ENCODE data around the gene BET1. TPM values are rescaled to one million over a fixed set of nuclear protein-coding genes. Genes with fewer than 3 reads are reported as not detected.

Gene BET1
- total RNA-seq, 4 donors from 2014 or later: 15.3 to 24.9 (median 20.0) TPM

DNA sequence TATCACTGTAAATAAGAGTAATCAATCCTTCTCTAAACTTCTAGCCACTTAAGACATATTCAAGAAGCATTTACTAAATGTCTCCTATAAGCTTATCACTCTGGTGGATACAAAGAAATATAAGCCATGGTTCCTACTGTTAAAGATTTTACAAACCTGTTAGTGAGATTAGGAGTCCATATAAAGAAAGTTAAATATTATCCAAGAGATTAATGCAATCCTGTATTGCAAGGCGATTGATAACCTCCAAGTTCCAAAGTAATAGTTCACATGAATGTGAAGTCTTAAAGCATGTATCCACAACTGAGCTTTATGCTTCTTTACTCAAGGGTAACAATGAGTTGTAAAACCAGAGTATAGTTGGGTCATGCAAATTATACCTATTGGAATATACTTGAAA is 12.6 kb upstream of the BET1 start:
- Histone ChIP-seq H3K27me3 (no peaks in the 10 kb centered on the region), H3K9me3 (no peaks in the 10 kb centered on the region), H3K36me3 (no peaks in the 10 kb centered on the region), H3K27ac (no peak overlapping the region), H3K4me3 (no peak overlapping the region), H3K4me1 (no peaks in the 10 kb centered on the region)
- DNase-seq (ENCODE audit: low spot score in 2 of 2): no peak
- TF ChIP-seq EP300 (IDR thresholded peaks at IDR 0.05) (no peak), POLR2A (IDR thresholded peaks at IDR 0.05) (no peak)
- TF ChIP-seq, protein P1, sequence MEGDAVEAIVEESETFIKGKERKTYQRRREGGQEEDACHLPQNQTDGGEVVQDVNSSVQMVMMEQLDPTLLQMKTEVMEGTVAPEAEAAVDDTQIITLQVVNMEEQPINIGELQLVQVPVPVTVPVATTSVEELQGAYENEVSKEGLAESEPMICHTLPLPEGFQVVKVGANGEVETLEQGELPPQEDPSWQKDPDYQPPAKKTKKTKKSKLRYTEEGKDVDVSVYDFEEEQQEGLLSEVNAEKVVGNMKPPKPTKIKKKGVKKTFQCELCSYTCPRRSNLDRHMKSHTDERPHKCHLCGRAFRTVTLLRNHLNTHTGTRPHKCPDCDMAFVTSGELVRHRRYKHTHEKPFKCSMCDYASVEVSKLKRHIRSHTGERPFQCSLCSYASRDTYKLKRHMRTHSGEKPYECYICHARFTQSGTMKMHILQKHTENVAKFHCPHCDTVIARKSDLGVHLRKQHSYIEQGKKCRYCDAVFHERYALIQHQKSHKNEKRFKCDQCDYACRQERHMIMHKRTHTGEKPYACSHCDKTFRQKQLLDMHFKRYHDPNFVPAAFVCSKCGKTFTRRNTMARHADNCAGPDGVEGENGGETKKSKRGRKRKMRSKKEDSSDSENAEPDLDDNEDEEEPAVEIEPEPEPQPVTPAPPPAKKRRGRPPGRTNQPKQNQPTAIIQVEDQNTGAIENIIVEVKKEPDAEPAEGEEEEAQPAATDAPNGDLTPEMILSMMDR (IDR thresholded peaks at IDR 0.05): no peak
- 89 to 98% methylated on average over 1 of the region's 1 CpG for WGBS, 2 donors

DNA sequence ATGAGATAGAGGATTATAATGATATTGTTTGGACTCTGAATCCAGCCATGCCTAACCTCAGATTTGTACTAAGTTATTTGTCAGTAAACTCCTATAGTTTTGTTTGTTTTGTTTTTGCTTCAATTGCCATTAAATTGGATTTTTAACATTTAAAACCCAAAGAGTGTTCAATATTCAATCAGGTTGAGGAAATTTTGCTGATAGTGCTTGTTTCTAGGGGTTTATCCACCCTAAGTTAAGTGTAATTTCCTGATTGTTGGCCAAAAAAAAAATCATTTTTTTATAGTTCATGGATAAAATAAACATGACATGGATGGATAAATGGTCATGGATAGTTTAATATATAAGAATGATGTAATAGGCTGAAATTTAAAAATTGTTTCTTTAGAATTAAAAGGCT is 11.4 kb upstream of the BET1 start:
- TF ChIP-seq, protein P1 (IDR thresholded peaks at IDR 0.05): no peak
- TF ChIP-seq POLR2A (IDR thresholded peaks at IDR 0.05) (no peak), EP300 (IDR thresholded peaks at IDR 0.05) (no peak)

DNA sequence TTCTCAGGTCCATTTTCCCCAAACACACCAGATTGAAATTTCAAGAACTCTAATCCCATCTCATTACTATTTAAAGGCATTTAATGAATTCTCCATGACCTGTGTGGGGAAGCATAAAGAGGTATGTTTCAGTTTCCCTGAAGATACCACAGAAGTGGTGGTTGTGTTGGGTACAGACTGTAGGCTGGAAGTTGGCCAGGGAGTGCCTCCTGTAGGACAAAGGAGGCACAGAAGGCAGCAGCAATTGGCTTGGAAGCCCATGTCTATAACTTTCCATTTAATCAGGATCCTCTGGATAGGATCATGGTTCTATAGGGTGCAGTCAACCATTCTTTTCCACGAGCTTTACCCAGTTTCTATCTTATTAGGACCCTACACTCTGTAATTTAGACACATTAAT is 8.6 kb upstream of the BET1 start:
- Histone ChIP-seq H3K27me3 (no peaks in the 10 kb centered on the region), H3K27ac (no peak overlapping the region), H3K4me1 (no peaks in the 10 kb centered on the region), H3K9me3 (no peaks in the 10 kb centered on the region), H3K36me3 (no peaks in the 10 kb centered on the region), H3K4me3 (no peak overlapping the region)
- TF ChIP-seq EP300 (IDR thresholded peaks at IDR 0.05) (no peak), POLR2A (IDR thresholded peaks at IDR 0.05) (no peak)
- TF ChIP-seq, protein P1 (IDR thresholded peaks at IDR 0.05): no peak
- WGBS, 2 donors: 71 to 84% methylated on average over 1 of the region's 1 CpG
- DNase-seq (ENCODE audit: low spot score in 2 of 2): no peak

More for the DNA sequence above, 11.4 kb upstream of the BET1 start:
- H3K4me3 ChIP-seq: no peak overlapping the region
- no peak for DNase-seq (ENCODE audit: low spot score in 2 of 2)
- H3K27me3 ChIP-seq: no peaks in the 10 kb centered on the region
- no peaks in the 10 kb centered on the region for H3K4me1 ChIP-seq
- no peaks in the 10 kb centered on the region for H3K36me3 ChIP-seq
- H3K9me3 ChIP-seq: no peaks in the 10 kb centered on the region
- H3K27ac ChIP-seq: no peak overlapping the region

DNA sequence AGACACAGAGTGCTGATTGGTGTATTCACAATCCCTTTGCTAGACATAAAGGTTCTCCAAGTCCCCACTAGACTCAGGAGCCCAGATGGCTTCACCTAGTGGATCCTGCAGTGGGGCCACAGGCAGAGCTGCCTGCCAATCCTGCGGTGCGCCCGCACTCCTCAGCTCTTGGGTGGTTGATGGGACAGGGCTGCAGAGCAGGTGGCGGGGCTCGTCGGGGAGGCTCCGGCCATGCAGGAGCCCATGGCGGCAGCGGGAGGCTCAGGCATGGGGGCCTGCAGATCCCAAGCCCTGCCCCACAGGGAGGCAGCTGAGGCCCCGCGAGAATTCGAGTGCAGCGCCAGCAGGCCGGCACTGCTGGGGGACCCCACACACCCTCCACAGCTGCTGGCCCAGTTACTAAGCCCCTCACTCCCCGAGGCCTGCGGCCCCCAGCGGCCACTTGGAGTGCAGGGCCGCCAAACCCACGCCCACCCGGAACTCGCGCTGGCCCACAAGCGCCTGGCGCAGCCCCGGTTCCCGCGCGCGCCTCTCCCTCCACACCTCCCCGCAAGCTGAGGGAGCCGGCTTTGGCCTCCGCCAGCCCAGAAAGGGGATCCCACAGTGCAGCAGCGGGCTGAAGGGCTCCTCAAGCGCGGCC is 7.7 kb upstream of the BET1 start:
- 92 to 98% methylated on average over 9 to 24 of the region's 35 CpGs for WGBS, 2 donors
- H3K9me3 ChIP-seq: no peaks in the 10 kb centered on the region
- no peak overlapping the region for H3K27ac ChIP-seq
- H3K27me3 ChIP-seq: no peaks in the 10 kb centered on the region
- H3K4me3 ChIP-seq: no peak overlapping the region
- TF ChIP-seq, protein P1 (IDR thresholded peaks at IDR 0.05): no peak
- TF ChIP-seq EP300 (IDR thresholded peaks at IDR 0.05): no peak
- no peaks in the 10 kb centered on the region for H3K36me3 ChIP-seq
- H3K4me1 ChIP-seq: no peaks in the 10 kb centered on the region
- no peak for DNase-seq (ENCODE audit: low spot score in 2 of 2)

DNA sequence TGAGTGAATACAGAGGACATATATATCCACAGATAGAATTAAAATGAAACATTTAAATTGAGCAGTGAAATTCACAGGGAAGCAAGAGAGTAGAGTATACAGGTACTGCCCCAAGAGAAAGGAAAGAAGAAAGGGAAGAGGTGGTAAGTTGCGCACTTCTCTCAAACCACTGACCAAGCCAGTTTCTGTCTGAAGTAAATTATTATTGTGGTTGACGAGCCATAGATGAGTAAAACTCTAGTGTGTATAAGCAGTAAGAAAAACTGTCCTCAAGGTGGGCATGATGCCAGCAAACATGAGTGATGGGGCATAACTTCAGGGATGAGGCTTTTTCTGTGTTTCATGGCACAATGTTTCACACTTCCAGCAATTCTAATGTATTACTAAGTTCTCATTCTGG is 4.4 kb upstream of the BET1 start:
- Histone ChIP-seq H3K9me3 (no peaks in the 10 kb centered on the region), H3K4me1 (peaks cover 0 to 4% (median under 1%) of the 10 kb centered on the region in 4 donors), H3K27ac (no peak overlapping the region), H3K27me3 (no peaks in the 10 kb centered on the region), H3K36me3 (no peaks in the 10 kb centered on the region), H3K4me3 (no peak overlapping the region)
- DNase-seq (ENCODE audit: low spot score in 2 of 2): no peak
- TF ChIP-seq POLR2A (IDR thresholded peaks at IDR 0.05): no peak
- no peak for TF ChIP-seq EP300 (IDR thresholded peaks at IDR 0.05)
- TF ChIP-seq, protein P1 (IDR thresholded peaks at IDR 0.05): no peak
- WGBS, 2 donors: 72 to 73% methylated on average over 2 of the region's 2 CpGs

Measured in tibial nerve (tissue), 4 donors.